ENCODE measurements around the gene B4GALT4. TPM values are rescaled to one million over a fixed set of nuclear protein-coding genes. Genes with fewer than 3 reads are reported as not detected.

The B4GALT4 gene
- total and polyA plus RNA-seq, 2 of the 4 experiments (the other 2 are of a cell fraction) = 27.0 to 30.3 TPM

DNA sequence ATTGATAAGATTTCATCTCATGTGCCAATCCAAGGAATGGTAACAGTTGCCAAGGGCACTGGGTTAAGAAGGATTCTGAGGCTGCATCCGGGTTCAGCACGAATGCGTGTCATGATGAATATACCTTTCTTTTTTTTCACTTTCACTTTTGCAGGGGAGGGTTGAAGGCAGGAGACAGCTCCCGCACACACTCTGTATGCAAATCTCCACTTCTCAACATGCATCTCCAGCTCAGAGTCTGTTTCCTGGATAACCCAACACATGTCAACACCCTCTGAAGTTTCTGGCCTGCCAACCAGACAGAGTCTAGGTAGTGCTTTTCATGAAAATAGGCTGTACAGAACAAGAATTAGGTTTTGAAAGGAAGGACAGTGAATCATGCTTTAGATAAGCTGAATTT, 21.6 kb downstream of the B4GALT4 start:
- no peak overlapping the region for H2BK5ac ChIP-seq (ENCODE audit: low read depth, low read length, poor library complexity, severe bottlenecking)
- H3K9me3 ChIP-seq (ENCODE audit: control insufficient read depth, insufficient read depth, low read length) = no peaks in the 10 kb centered on the region
- intact Hi-C loops (cut with micrococcal nuclease) (no loop called here), in situ Hi-C loops (cut with MboI; ENCODE audit: low sequenced_read_pairs) (no loop called here), dilution Hi-C loops (cut with HindIII; ENCODE audit: low sequenced_read_pairs, unreplicated experiment) (no loop called here)
- TF ChIP-seq RCOR1 (IDR thresholded peaks at IDR 0.05; ENCODE audit: insufficient replicate concordance, low read length) (no peak), RFX5 (IDR thresholded peaks at IDR 0.05; ENCODE audit: low read depth, low read length) (no peak)
- TF ChIP-seq, protein P1, sequence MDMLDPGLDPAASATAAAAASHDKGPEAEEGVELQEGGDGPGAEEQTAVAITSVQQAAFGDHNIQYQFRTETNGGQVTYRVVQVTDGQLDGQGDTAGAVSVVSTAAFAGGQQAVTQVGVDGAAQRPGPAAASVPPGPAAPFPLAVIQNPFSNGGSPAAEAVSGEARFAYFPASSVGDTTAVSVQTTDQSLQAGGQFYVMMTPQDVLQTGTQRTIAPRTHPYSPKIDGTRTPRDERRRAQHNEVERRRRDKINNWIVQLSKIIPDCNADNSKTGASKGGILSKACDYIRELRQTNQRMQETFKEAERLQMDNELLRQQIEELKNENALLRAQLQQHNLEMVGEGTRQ (IDR thresholded peaks at IDR 0.05; ENCODE audit: low read depth, low read length) = no peak
- H3K36me3 ChIP-seq (ENCODE audit: control insufficient read depth, insufficient read depth, low read length) = peaks cover 59% of the 10 kb centered on the region
- POLR2A ChIA-PET (ENCODE audit: unreplicated experiment) = no interaction called here
- no peak overlapping the region for H2AK9ac ChIP-seq (replicated peaks; ENCODE audit: low read depth, low read length, poor library complexity)
- no peak overlapping the region for H4K8ac ChIP-seq (ENCODE audit: low read depth in 2 of 2, low read length in 2 of 2)
- no peak overlapping the region for H3K9ac ChIP-seq (ENCODE audit: low read depth, low read length)
- no peak overlapping the region; the same call in 1 of the 2 replicates for H3K4ac ChIP-seq (ENCODE audit: low read depth, low read length)
- no peak overlapping the region for H3K23ac ChIP-seq (ENCODE audit: low read depth, low read length)
- H4K20me1 ChIP-seq (ENCODE audit: insufficient read depth, low read length) = no peaks in the 10 kb centered on the region
- no peak overlapping the region for H2BK15ac ChIP-seq (ENCODE audit: low read depth, low read length)
- H2BK120ac ChIP-seq (ENCODE audit: low read depth, low read length) = no peak overlapping the region
- no peak overlapping the region for H3K18ac ChIP-seq (ENCODE audit: low read depth, low read length)
- no peak overlapping the region for H3K14ac ChIP-seq (replicated peaks; ENCODE audit: low read depth, low read length)
- no peak overlapping the region for H3K4me2 ChIP-seq (ENCODE audit: low read depth, low read length)
- no peak overlapping the region for H2AK5ac ChIP-seq (ENCODE audit: low read depth, low read length)
- no peak overlapping the region for H4K91ac ChIP-seq (ENCODE audit: insufficient read depth, low read depth, low read length)
- 0 out of 2 replicates have a peak, but pooled peaks cover 3% of the 10 kb centered on the region for H3K4me1 ChIP-seq (ENCODE audit: control insufficient read depth, insufficient read depth, low read length)
- WGBS, 2 experiments (ENCODE audit: extremely low coverage in 2 of 2, insufficient read length in 1 of 2) = no CpG with 5 or more reads among the region's 4 CpGs
- H2BK20ac ChIP-seq (ENCODE audit: low read depth, low read length) = no peak overlapping the region
- H3K27ac ChIP-seq (ENCODE audit: insufficient read depth, low read length) = no peak overlapping the region
- peaks cover 13 to 22% of the 10 kb centered on the region in 2 experiments; a peak in 3 of 4 replicates for H3K79me1 ChIP-seq (ENCODE audit: low read depth in 1 of 2, low read length in 2 of 2)
- H3K4me3 ChIP-seq (ENCODE audit: insufficient read depth, low read depth, low read length) = no peak overlapping the region
- peaks cover 2% of the 10 kb centered on the region for H3K9me1 ChIP-seq (ENCODE audit: insufficient read depth, low read length)
- ATAC-seq (ENCODE audit: low read depth) = no peak
- no peak for DNase-seq
- H2AFZ ChIP-seq (replicated peaks; ENCODE audit: low read length, poor library complexity) = no peak overlapping the region
- CTCF ChIA-PET = no interaction called here
- H4K5ac ChIP-seq (ENCODE audit: low read depth, low read length) = no peak overlapping the region
- no TSS peak for BruUV-seq (replicated peaks)
- H3K56ac ChIP-seq (ENCODE audit: extremely low read depth, insufficient read depth, low read length) = no peak overlapping the region
- H3K27me3 ChIP-seq (ENCODE audit: control insufficient read depth, insufficient read depth, low read length) = no peaks in the 10 kb centered on the region
